Left hindlimb (tissue), 1 donor: ENCODE measurements around the gene RIOK3.
"Not testable (repeated sequence)": the region's sequence is repeated elsewhere in the genome, so short reads cannot be mapped to it uniquely, and the experiment has no call there.

Experiments used
- DNase-seq: peaks from one replicate; pipeline ENCODE4 v3.0.0-alpha.2; 2018

Gene RIOK3

GRCh38 chr18:23498877-23499276, 45.8 kb downstream of the RIOK3 start:
- DNase-seq: peak; percentile 47

GRCh38 chr18:23499291-23499781, 46.2 kb downstream of the RIOK3 start:
- no peak for DNase-seq

GRCh38 chr18:23501626-23502025, 48.5 kb downstream of the RIOK3 start:
- DNase-seq: no peak

GRCh38 chr18:23502516-23503037, 49.5 kb downstream of the RIOK3 start:
- no peak for DNase-seq

- DNase-seq: peak; percentile 96
Observed at GRCh38 chr18:23503038-23503962, 50.2 kb downstream of the RIOK3 start, which contains the start of gene RMC1. Gene RMC1 (plus strand): TSS chr18:23503511. CDS start chr18:23503619, 108 bp downstream.

- no peak for DNase-seq
Observed at GRCh38 chr18:23503963-23504344, 50.9 kb downstream of the RIOK3 start.

- DNase-seq: no peak
Observed at GRCh38 chr18:23504720-23505119, 51.6 kb downstream of the RIOK3 start.

- no peak for DNase-seq
Observed at GRCh38 chr18:23506393-23506792, 53.3 kb downstream of the RIOK3 start.

- DNase-seq: not testable (repeated sequence)
Observed at GRCh38 chr18:23510923-23511322, 57.8 kb downstream of the RIOK3 start.

GRCh38 chr18:23512216-23512615, 59.1 kb downstream of the RIOK3 start:
- DNase-seq: not testable (repeated sequence)

- DNase-seq: no peak
Observed at GRCh38 chr18:23512641-23513040, 59.6 kb downstream of the RIOK3 start.

GRCh38 chr18:23515911-23516546, 62.9 kb downstream of the RIOK3 start:
- DNase-seq: peak; percentile 76

- no peak for DNase-seq
Observed at GRCh38 chr18:23519734-23520133, 66.6 kb downstream of the RIOK3 start.

- DNase-seq: no peak
Observed at GRCh38 chr18:23521271-23521670, 68.2 kb downstream of the RIOK3 start.

GRCh38 chr18:23521907-23522306, 68.8 kb downstream of the RIOK3 start:
- no peak for DNase-seq

- DNase-seq: no peak
Observed at GRCh38 chr18:23523429-23524212, 70.5 kb downstream of the RIOK3 start.

GRCh38 chr18:23524213-23524707, 71.2 kb downstream of the RIOK3 start:
- no peak for DNase-seq

- no peak for DNase-seq
Observed at GRCh38 chr18:23526501-23527063, 73.5 kb downstream of the RIOK3 start.

GRCh38 chr18:23528580-23529472, 75.7 kb downstream of the RIOK3 start:
- DNase-seq: no peak

- DNase-seq: no peak
Observed at GRCh38 chr18:23529604-23530003, 76.5 kb downstream of the RIOK3 start.

- DNase-seq: no peak
Observed at GRCh38 chr18:23530195-23530594, 77.1 kb downstream of the RIOK3 start.
